Measurements from ENCODE around the gene SLC6A3.
"Not testable (repeated sequence)": the region's sequence is repeated elsewhere in the genome, so short reads cannot be mapped to it uniquely, and the experiment has no call there.

Gene SLC6A3

DNA sequence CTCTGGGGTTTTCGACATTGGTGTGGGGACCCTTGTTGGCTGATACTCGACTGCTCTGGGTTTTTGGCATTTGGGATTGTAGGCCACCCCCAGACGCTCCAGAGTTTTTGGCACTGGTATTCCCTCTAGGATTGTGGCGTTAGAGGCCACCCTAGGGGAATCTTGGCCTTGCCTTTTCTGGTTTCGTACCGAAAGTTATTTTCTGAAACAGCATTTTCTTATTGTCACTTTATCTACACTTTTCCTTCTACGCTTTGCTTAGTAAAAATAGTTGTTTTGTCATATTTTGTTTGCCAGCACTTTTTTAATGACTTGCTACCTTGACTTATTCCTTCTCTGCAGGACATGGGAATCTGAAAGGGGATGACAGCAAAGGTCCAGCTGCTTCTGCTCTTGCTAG lies 75.2 kb downstream of the SLC6A3 start:
- no peak for DNase-seq (ENCODE audit: low spot score)

- DNase-seq (ENCODE audit: low spot score), result no peak
Measured at GRCh38 chr5:1368756-1369155, 76.5 kb downstream of the SLC6A3 start.

DNA sequence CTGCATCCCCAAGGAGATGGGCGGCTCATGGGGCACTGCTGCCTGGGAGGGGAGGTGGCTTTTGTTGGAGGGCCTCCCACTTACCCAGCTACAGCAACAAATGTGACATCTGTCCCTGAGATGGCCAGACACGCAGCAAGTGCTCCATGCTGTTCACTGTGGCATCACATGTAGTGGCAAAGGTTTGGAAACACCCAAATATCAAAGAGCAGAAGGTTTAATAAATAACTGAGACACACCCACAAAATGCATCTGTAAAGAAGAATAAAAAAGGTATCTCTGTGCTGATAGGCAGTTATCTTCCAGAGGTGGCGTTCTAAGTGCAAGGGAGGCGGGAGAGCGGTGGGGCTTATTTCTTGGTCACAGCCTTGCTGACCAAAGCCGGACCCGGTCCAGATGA lies 77.0 kb downstream of the SLC6A3 start:
- no peak for DNase-seq (ENCODE audit: low spot score)

DNA sequence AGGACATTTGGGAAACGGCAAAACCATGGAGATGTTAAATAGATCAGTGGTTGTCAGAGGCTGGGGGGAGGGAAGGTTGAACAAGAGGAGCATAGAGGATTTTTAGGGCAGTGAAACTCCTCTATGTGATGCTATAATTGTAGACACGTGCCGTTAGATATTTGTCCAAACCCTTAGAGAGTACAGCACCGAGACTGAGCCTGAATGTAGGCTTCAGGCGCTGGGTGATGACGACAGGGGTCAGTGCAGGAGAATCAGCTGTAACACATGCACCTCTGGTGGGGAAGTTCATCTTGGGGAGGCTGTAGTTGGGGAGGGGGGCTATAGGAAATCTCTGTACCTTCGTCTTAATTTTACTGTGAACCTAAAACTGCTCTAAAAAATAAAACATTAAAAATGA lies 78.1 kb downstream of the SLC6A3 start:
- DNase-seq (ENCODE audit: low spot score), result no peak

DNA sequence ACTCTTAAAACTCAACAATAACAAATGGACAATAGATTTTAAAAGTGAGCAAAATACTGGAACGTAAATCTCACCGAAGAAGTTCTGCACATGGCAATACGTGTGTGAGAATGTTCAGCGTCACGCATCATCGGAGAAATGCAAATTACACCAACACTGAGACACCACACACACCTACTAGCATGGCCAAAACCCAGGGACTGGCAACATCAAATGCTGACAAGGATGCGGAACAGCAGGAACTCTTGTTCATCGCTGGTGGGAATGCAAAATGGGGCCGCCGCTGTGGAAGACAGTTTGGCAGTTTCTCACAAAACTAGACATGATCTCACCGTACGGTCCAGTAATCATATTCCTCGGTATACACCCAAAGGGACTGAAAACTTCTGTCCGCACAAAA lies 78.7 kb downstream of the SLC6A3 start:
- no peak for DNase-seq (ENCODE audit: low spot score)

DNA sequence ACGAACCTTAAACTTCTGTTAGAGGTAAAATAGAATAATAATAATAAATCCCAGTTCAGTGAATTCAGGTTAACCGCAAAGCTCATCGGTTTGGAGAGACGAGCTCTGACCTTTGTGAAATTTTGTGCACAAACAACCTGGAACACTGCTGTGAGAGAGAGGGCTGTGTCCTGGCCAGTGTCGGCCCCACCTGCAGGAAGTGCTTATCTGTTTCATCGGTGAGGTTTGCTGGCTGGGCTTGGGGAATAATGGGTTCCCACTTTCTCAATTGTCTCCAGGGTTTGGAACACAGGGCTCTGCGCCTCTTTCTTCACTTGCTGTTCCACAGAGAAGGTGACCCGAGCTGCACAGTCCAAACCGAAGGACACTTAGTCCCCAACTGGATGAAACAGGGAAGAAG lies 81.0 kb downstream of the SLC6A3 start:
- no peak for DNase-seq (ENCODE audit: low spot score)

GRCh38 chr5:1363581-1363980 lies 81.7 kb downstream of the SLC6A3 start:
- DNase-seq (ENCODE audit: low spot score), result no peak

DNA sequence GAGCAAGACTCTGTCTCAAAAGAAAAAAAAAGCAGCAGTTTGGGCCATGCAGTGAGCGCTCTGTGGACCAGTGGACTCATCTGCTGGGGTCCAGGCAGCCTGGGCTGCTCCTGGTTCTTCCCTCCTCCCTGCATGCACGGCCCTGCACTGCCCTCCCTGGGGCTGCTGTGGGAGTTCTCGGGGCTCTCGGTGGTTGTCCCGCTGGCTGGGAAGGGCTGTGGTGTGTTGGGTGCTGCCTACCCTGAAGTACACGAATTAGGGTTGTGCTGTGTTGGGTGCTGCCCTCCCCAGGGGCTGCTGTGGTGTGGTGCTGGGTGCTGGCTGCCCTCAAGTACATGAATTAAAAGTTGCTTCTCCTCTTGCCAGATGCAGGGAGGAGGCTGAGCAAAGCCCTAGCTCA lies 82.1 kb downstream of the SLC6A3 start:
- DNase-seq (ENCODE audit: low spot score), result no peak

- DNase-seq (ENCODE audit: low spot score), result no peak
Measured at GRCh38 chr5:1362242-1363015, 82.8 kb downstream of the SLC6A3 start.

GRCh38 chr5:1360861-1361260 lies 84.4 kb downstream of the SLC6A3 start:
- DNase-seq (ENCODE audit: low spot score), result no peak

GRCh38 chr5:1360367-1360766 lies 84.9 kb downstream of the SLC6A3 start:
- DNase-seq (ENCODE audit: low spot score), result not testable (repeated sequence)

- DNase-seq (ENCODE audit: low spot score), result no peak
Measured at GRCh38 chr5:1359713-1360112, 85.5 kb downstream of the SLC6A3 start.

- DNase-seq (ENCODE audit: low spot score), result no peak
Measured at GRCh38 chr5:1359031-1359645, 86.1 kb downstream of the SLC6A3 start.

DNA sequence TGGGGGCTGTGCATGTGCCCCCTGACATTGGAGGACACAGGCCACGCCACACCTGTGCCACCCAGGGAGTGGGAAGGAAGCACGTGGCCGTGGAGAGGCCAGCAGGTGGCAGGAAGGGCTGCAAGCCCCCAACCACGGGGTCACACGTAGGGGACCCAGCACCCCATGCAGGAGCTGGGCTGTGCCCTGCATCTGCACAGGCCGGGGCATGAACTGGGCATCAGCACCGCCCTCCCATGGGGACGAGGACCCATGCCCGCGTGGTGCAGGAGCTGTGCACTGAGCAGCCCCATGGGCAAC lies 86.6 kb downstream of the SLC6A3 start:
- DNase-seq (ENCODE audit: low spot score), result no peak

- DNase-seq (ENCODE audit: low spot score), result no peak
Measured at GRCh38 chr5:1357946-1358725, 87.1 kb downstream of the SLC6A3 start.

DNA sequence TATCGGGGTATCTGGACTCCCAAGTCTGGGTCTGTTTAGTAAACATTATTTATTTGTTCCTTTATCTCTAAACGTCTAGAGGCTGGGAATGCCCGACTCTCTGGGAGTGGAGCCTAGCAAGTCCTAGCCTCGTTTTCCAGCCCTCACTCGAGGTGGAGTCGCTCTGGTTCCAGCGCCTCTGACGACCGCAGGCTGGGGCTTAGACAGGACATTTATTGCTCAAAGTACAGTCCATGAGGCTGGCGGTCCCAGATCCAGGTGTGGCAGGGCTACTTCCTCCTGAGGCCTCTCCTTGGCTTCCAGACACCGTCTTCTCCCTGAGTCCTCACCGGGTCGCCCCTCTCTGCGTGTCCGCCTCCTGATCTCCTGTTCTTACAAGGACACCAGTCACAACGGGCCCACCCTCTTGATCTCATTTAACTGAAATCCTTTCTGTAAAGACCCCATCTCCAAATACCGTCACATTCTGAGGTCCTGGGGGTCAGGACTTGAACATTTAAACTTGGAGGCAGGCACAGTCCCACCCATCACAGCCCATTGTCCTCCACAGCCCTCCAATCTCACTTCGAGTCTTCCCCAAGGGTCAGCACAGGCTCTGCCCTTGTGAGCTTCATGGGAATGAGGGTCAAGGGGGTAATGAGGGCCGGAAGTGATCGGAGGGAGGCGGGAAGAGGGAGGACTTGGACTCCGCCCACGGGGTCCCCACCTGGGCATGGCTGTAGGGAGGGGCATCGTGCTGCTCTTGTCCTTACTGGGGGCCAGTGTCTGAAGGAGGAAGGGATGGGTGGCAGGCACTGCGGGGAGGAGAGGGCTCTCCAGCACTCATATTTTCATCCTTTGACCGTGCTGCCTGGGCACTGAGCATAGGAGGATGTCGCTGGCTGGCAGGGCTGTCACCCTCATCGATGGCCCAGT lies 88.1 kb downstream of the SLC6A3 start:
- no peak for DNase-seq (ENCODE audit: low spot score)

DNA sequence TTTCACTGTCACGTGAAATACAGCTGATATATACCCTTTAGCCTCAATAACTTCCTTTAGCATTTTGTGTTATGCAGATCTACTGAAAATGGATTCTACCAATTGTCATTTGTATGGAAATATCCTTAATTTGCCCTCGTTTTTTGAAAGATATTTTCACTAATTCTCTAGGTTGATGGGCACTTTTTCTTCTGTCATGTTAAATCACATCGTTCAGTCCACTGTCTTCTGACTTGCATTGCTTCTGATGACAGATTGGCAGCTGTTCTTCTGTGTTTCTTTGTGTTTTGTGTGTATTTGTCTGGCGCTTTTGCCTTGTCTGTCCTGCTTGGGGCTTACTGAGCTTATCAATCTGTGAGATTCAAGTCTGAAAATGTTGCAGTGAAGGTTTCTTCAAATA lies 90.7 kb downstream of the SLC6A3 start:
- DNase-seq (ENCODE audit: low spot score), result no peak

DNA sequence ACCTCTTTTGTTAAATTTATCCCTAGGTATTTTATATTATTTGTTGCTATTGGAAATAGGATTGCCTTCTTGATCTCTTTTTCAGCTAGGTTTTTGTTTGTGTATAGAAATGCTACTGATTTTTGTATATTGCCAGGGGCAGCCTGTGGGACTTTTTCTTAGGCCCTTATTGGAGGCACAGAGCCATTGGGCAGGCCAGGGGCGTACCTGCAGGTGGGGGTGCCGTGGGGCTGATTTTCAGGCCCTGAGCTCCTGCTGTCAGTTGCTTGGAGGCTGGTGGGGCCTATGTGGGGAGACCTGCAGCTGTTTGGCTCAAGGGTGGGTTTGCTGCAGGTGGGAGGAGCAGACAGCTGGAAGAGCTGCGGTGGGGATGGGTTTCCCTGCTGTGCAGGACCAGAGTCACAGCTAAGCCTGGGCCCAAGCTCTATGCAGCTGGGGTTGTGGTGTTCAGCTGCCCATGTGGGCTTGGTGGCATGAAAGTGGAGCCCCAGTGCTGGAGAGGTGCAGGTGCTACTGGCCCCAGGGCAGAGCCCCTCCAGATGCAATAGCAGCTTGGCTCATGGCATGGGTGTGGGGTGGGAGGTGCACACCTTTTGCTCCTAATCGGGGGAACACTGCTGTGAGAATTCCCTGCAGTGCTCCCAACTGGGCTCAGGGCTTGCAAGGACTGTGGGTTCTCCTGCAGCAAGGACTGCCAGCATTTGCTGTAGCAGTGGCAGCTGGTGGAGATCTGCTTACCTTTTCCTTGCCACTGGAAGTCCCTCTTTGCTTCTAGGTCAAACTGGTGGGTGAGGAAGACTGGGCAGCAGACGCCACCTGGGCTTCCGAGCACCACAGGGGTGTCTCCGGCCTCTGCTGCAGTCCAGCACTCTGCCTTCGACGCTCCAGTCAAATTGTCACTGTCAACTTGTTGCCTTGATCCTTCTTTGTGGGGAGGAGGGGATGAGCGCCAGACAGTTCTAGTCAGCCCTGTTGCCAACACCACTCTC lies 92.7 kb downstream of the SLC6A3 start:
- DNase-seq (ENCODE audit: low spot score), result no peak

GRCh38 chr5:1351156-1351555 lies 94.1 kb downstream of the SLC6A3 start:
- DNase-seq (ENCODE audit: low spot score), result peak; percentile 82

- DNase-seq (ENCODE audit: low spot score), result no peak
Measured at GRCh38 chr5:1349246-1349645, 96.0 kb downstream of the SLC6A3 start.

- no peak for DNase-seq (ENCODE audit: low spot score)
Measured at GRCh38 chr5:1348986-1349245, 96.3 kb downstream of the SLC6A3 start.
